Caki2 (cell line): Measurements from ENCODE around the gene GSTP1. TPM values are rescaled to one million over a fixed set of nuclear protein-coding genes. Genes with fewer than 3 reads are reported as not detected.

Experiments
- DNase-seq: peaks from one replicate; pipeline ENCODE4 v3.0.0-alpha.2; 2015; ENCODE audit warnings: low read depth
- in situ Hi-C: cut with HindIII; loops from 2 replicates; pipeline ENCODE4 v1.10.0; 2016; ENCODE audit warnings: low sequenced_read_pairs, low pct_unique_long_range_greater_than_20kb, mixed read lengths
- total RNA-seq: library from RNA; depleted of rRNA; stranded (reverse); fragments of >200 nt; shearing (Covaris generic); gene quantifications from 2 replicates; pipeline ENCODE4 v1.2.3, GENCODE V29; 2014; ENCODE audit warnings: low replicate concordance; rRNA removed

GSTP1 gene
- total RNA-seq, 1 experiment from 2014 or later = not detected

GRCh38 chr11:67634366-67635230, 51.0 kb downstream of the GSTP1 start:
- DNase-seq = no peak
- in situ Hi-C loops = no loop called here

- in situ Hi-C loops = no loop called here
- no peak for DNase-seq
Measured at GRCh38 chr11:67635231-67635521, 51.6 kb downstream of the GSTP1 start.

Other genes with a start within 250 kb of the GSTP1 start
- 26.7 and 38.5 TPM in 2 replicates for gene POLD4, start 230.3 kb upstream of the GSTP1 start, total RNA-seq
- gene CLCF1, start 210.2 kb upstream of the GSTP1 start, total RNA-seq = 6.5 and 13.4 TPM in 2 replicates
- gene RAD9A, start 191.8 kb upstream of the GSTP1 start, total RNA-seq = 24.4 and 26.6 TPM in 2 replicates
- 251 and 260 TPM in 2 replicates for gene PPP1CA, start 182.0 kb upstream of the GSTP1 start, total RNA-seq
- gene TBC1D10C, start 179.7 kb upstream of the GSTP1 start, total RNA-seq = 1.6 TPM in 1 of 2 replicates, not detected in the other
- 0.03 TPM in 1 of 2 replicates, not detected in the other for gene CARNS1, start 168.1 kb upstream of the GSTP1 start, total RNA-seq
- 42.9 and 46.6 TPM in 2 replicates for gene RPS6KB2, start 155.3 kb upstream of the GSTP1 start, total RNA-seq
- not detected in 2 replicates for gene PTPRCAP, start 146.1 kb upstream of the GSTP1 start, total RNA-seq
- 128 and 140 TPM in 2 replicates for gene CORO1B, start 140.3 kb upstream of the GSTP1 start, total RNA-seq
- gene GPR152, start 131.1 kb upstream of the GSTP1 start, total RNA-seq = not detected in 2 replicates
- gene CABP4, start 128.5 kb upstream of the GSTP1 start, total RNA-seq = 1.6 and 10.8 TPM in 2 replicates
- gene TMEM134, start 114.6 kb upstream of the GSTP1 start, total RNA-seq = 99.8 and 100 TPM in 2 replicates
- gene AIP, start 100.8 kb upstream of the GSTP1 start, total RNA-seq = 91.4 and 117 TPM in 2 replicates
- 43.8 and 48.4 TPM in 2 replicates for gene PITPNM1, start 78.4 kb upstream of the GSTP1 start, total RNA-seq
- gene CDK2AP2, start 75.7 kb upstream of the GSTP1 start, total RNA-seq = 43.6 and 56.9 TPM in 2 replicates
- gene CABP2, start 60.4 kb upstream of the GSTP1 start, total RNA-seq = not detected in 2 replicates
- 237 and 239 TPM in 2 replicates for gene NDUFV1, start 23.1 kb downstream of the GSTP1 start, total RNA-seq
- gene NUDT8, start 46.1 kb downstream of the GSTP1 start, total RNA-seq = 51.3 and 52.9 TPM in 2 replicates
- not detected in 2 replicates for gene TBX10, start 56.0 kb downstream of the GSTP1 start, total RNA-seq
- gene ACY3, start 66.9 kb downstream of the GSTP1 start, total RNA-seq = 6.0 TPM in 1 of 2 replicates, not detected in the other
- not detected in 2 replicates for gene ALDH3B2, start 90.8 kb downstream of the GSTP1 start, total RNA-seq